Measurements from ENCODE around the gene ASB16.
"Not testable (repeated sequence)": the region's sequence is repeated elsewhere in the genome, so short reads cannot be mapped to it uniquely, and the experiment has no call there.

ASB16 gene

GRCh38 chr17:44147812-44148211 is 22.7 kb upstream of the ASB16 start:
- no peak for DNase-seq

GRCh38 chr17:44149066-44149465 is 21.4 kb upstream of the ASB16 start:
- DNase-seq: not testable (repeated sequence)

- DNase-seq: no peak
Measured at GRCh38 chr17:44149750-44150329, 20.7 kb upstream of the ASB16 start.

- DNase-seq: no peak
Measured at GRCh38 chr17:44152875-44153274, 17.6 kb upstream of the ASB16 start.

- DNase-seq: no peak
Measured at GRCh38 chr17:44155488-44155887, 15.0 kb upstream of the ASB16 start.

GRCh38 chr17:44159519-44160210 is 10.8 kb upstream of the ASB16 start:
- DNase-seq: no peak

- no peak for DNase-seq
Measured at GRCh38 chr17:44164476-44164875, 6.0 kb upstream of the ASB16 start.

- peak; percentile 49 for DNase-seq
Measured at GRCh38 chr17:44167181-44167861, 3.2 kb upstream of the ASB16 start.

- DNase-seq: no peak
Measured at GRCh38 chr17:44170135-44170498, 387 bp upstream of the ASB16 start.

GRCh38 chr17:44171931-44172455 is 1.5 kb downstream of the ASB16 start:
- DNase-seq: no peak

GRCh38 chr17:44174427-44174826 is 3.9 kb downstream of the ASB16 start:
- no peak for DNase-seq

GRCh38 chr17:44176257-44176656 is 5.8 kb downstream of the ASB16 start:
- DNase-seq: no peak

GRCh38 chr17:44176671-44177501 is 6.4 kb downstream of the ASB16 start:
- no peak for DNase-seq

GRCh38 chr17:44177640-44178039 is 7.1 kb downstream of the ASB16 start:
- no peak for DNase-seq

- DNase-seq: no peak
Measured at GRCh38 chr17:44178133-44178532, 7.6 kb downstream of the ASB16 start.

GRCh38 chr17:44183024-44183423 is 12.5 kb downstream of the ASB16 start:
- DNase-seq: no peak

- no peak for DNase-seq
Measured at GRCh38 chr17:44184212-44184810, 13.8 kb downstream of the ASB16 start.

- peak; percentile 99 for DNase-seq
Measured at GRCh38 chr17:44186307-44187130, 16.0 kb downstream of the ASB16 start, which contains the start of gene TMUB2. Gene TMUB2, plus strand, starts transcription at chr17:44186972. Its CDS starts 737 bp downstream, at chr17:44187709.

GRCh38 chr17:44187131-44187899 is 16.8 kb downstream of the ASB16 start:
- DNase-seq: no peak

GRCh38 chr17:44188576-44189403 is 18.3 kb downstream of the ASB16 start:
- no peak for DNase-seq
